ENCODE measurements around the gene ECE1. TPM values are rescaled to one million over a fixed set of nuclear protein-coding genes. Genes with fewer than 3 reads are reported as not detected.

The ECE1 gene
- total RNA-seq, 2 donors from 2014 or later, result 79.1 to 83.3 TPM

GRCh38 chr1:21238141-21238800 lies 52.0 kb downstream of the ECE1 start:
- 74 to 84% methylated on average over 14 to 17 of the region's 17 CpGs for WGBS, 2 donors
- intact Hi-C loops (cut with DNase I), result loop anchor here (10.0 kb wide), 1 partner anchor 417 kb away; no protein-coding TSS in a partner anchor
- Histone ChIP-seq H3K36me3 (replicated peaks in 1 of 2; ENCODE audit: insufficient read depth in 1 of 2, low read depth in 2 of 2) (peaks cover 11 to 12% of the 10 kb centered on the region in 2 donors), H3K4me1 (peaks cover 60% of the 10 kb centered on the region), H3K4me3 (no peak overlapping the region), H3K27me3 (no peaks in the 10 kb centered on the region), H3K27ac (peak overlapping the region; percentile 18 to 78 (median 64)), H3K9me3 (no peaks in the 10 kb centered on the region)
- TF ChIP-seq CTCF (IDR thresholded peaks at IDR 0.05) (no peak), POLR2A (IDR thresholded peaks at IDR 0.05) (no peak)
- DNase-seq, result no peak
- no peak for ATAC-seq

DNA sequence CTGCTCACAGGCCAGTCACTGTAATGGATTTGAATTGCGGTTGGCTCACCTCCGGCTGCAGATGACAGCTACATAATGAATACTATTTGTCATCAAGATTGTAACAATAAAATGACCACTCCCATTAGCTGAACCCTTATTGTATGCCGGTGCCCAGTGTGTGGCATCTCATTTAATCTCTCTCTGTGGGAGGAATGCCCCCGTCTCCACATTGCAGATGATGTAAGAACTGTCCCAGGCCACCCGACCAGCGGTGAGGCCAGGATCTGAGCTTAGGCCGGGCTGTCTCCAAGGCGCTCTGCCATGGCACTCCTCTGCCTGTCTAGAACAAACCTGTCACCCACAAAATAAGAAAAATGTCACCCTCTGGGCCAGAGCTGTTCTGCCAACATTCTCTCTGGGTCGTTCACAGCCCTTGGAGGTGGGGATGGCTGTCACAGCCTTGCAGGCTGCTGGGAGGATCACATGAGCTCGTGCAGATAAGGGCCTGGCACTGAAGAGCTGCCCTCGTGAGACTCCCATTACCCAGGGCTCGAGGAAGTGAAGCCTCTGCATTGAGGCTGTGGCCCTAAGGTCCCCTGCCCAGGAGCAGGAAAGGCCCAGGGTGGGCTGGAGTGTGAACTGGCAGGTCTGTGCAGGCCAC lies 52.7 kb downstream of the ECE1 start:
- TF ChIP-seq POLR2A (IDR thresholded peaks at IDR 0.05), result no peak
- no peak for TF ChIP-seq CTCF (IDR thresholded peaks at IDR 0.05)
- peak; percentile 74 for ATAC-seq
- WGBS, 2 donors, result 35 to 45% methylated on average over 12 of the region's 12 CpGs

DNA sequence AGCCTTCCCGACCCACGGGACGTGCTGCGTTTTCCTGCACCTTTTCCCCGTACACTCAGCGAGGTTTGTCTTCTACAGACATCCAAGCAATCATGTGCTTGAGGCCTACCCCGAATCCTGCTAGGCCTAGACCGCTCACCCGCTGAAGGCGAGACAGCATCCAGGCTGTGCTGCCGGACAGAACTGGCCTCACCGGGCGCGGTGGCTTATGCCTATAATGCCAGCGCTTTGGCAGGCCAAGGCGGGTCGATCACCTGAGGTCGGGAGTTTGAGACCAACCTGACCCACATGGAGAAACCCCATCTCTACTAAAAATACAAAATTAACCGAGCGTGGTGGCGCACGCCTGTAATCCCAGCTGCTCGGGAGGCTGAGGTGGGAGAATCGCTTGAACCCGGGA lies 54.1 kb downstream of the ECE1 start:
- Histone ChIP-seq H3K9me3 (no peaks in the 10 kb centered on the region), H3K27ac (peak overlapping the region in 1 of 4 donors; percentile 73), H3K4me1 (peaks cover 39% of the 10 kb centered on the region), H3K4me3 (no peak overlapping the region), H3K27me3 (no peaks in the 10 kb centered on the region), H3K36me3 (replicated peaks in 1 of 2; ENCODE audit: insufficient read depth in 1 of 2, low read depth in 2 of 2) (peaks cover 11 to 15% of the 10 kb centered on the region in 2 donors)
- intact Hi-C loops (cut with DNase I), result loop anchor here (10.0 kb wide), 1 partner anchor 419 kb away; no protein-coding TSS in a partner anchor
- 94 to 96% methylated on average over 25 of the region's 25 CpGs for WGBS, 2 donors
- ATAC-seq, result no peak
- DNase-seq, result no peak
- TF ChIP-seq POLR2A (IDR thresholded peaks at IDR 0.05) (no peak), CTCF (IDR thresholded peaks at IDR 0.05) (no peak)

More for the DNA sequence above, 52.7 kb downstream of the ECE1 start:
- peak; percentile 67 to 86 (median 80) for DNase-seq
- peak overlapping the region; percentile 18 to 78 (median 64) for H3K27ac ChIP-seq
- H3K4me3 ChIP-seq, result no peak overlapping the region
- H3K9me3 ChIP-seq, result no peaks in the 10 kb centered on the region
- H3K36me3 ChIP-seq (replicated peaks in 1 of 2; ENCODE audit: insufficient read depth in 1 of 2, low read depth in 2 of 2), result peaks cover 11 to 15% of the 10 kb centered on the region in 2 donors
- H3K27me3 ChIP-seq, result no peaks in the 10 kb centered on the region
- peaks cover 53% of the 10 kb centered on the region for H3K4me1 ChIP-seq
- intact Hi-C loops (cut with DNase I), result loop anchor here (10.0 kb wide), 1 partner anchor 417 kb away; no protein-coding TSS in a partner anchor

- Histone ChIP-seq H3K9me3 (no peaks in the 10 kb centered on the region), H3K27me3 (no peaks in the 10 kb centered on the region), H3K27ac (no peak overlapping the region), H3K4me3 (no peak overlapping the region), H3K36me3 (replicated peaks in 1 of 2; ENCODE audit: insufficient read depth in 1 of 2, low read depth in 2 of 2) (peaks cover 11 to 15% of the 10 kb centered on the region in 2 donors), H3K4me1 (peaks cover 28% of the 10 kb centered on the region)
- WGBS, 2 donors, result 77 to 78% methylated on average over 4 of the region's 4 CpGs
- no peak for DNase-seq
- ATAC-seq, result no peak
- intact Hi-C loops (cut with DNase I), result loop anchor here (5.0 to 10.0 kb wide), 2 partner anchors 133 to 420 kb away; no protein-coding TSS in a partner anchor
- TF ChIP-seq CTCF (IDR thresholded peaks at IDR 0.05) (no peak), POLR2A (IDR thresholded peaks at IDR 0.05) (no peak)
These were observed 55.5 kb downstream of the ECE1 start for GRCh38 chr1:21234779-21235178.
